ENCODE data around the gene AUH. TPM values are rescaled to one million over a fixed set of nuclear protein-coding genes. Genes with fewer than 3 reads are reported as not detected.
A peak's percentile ranks its signal among the peaks of the same experiment; 100 is the strongest.
"Not testable (repeated sequence)": the region's sequence is repeated elsewhere in the genome, so short reads cannot be mapped to it uniquely, and the experiment has no call there.

The AUH gene
- total RNA-seq, 4 donors from 2014 or later, result 37.1 to 59.9 (median 49.7) TPM

GRCh38 chr9:91202736-91203283 is 158.9 kb downstream of the AUH start:
- Histone ChIP-seq H3K27me3 (no peaks in the 10 kb centered on the region), H3K4me3 (no peak overlapping the region), H3K36me3 (no peaks in the 10 kb centered on the region), H3K9me3 (no peaks in the 10 kb centered on the region), H3K27ac (no peak overlapping the region), H3K4me1 (peaks cover 3 to 19% (median 9%) of the 10 kb centered on the region in 4 donors)
- TF ChIP-seq CTCF (IDR thresholded peaks at IDR 0.05) (no peak), POLR2A (IDR thresholded peaks at IDR 0.05) (no peak)
- DNase-seq, result no peak

- Histone ChIP-seq H3K4me3 (no peak overlapping the region), H3K4me1 (peaks cover 0 to 21% (median 2%) of the 10 kb centered on the region in 4 donors), H3K27ac (no peak overlapping the region), H3K36me3 (no peaks in the 10 kb centered on the region), H3K9me3 (no peaks in the 10 kb centered on the region), H3K27me3 (no peaks in the 10 kb centered on the region)
- no peak for DNase-seq
- no peak for TF ChIP-seq POLR2A (IDR thresholded peaks at IDR 0.05)
- no peak for TF ChIP-seq CTCF (IDR thresholded peaks at IDR 0.05)
Observed at GRCh38 chr9:91200692-91201336, 160.9 kb downstream of the AUH start.

- no peaks in the 10 kb centered on the region for H3K9me3 ChIP-seq
- no peak for DNase-seq
- TF ChIP-seq CTCF (IDR thresholded peaks at IDR 0.05), result no peak
- no peak for TF ChIP-seq POLR2A (IDR thresholded peaks at IDR 0.05)
- H3K4me3 ChIP-seq, result no peak overlapping the region
- peak overlapping the region in 3 of 4 donors; percentile 11 to 44 (median 21) for H3K27ac ChIP-seq
- no peaks in the 10 kb centered on the region for H3K36me3 ChIP-seq
- no peaks in the 10 kb centered on the region for H3K27me3 ChIP-seq
- H3K4me1 ChIP-seq, result peaks cover under 1 to 30% (median 3%) of the 10 kb centered on the region in 4 donors
Observed at GRCh38 chr9:91199739-91200497, 161.8 kb downstream of the AUH start.

GRCh38 chr9:91198881-91199280 is 162.8 kb downstream of the AUH start:
- H3K27me3 ChIP-seq, DNase-seq, H3K9me3 ChIP-seq, H3K4me3 ChIP-seq, H3K36me3 ChIP-seq: not testable (repeated sequence)
- H3K4me1 ChIP-seq, result peaks cover 6 to 37% (median 10%) of the 10 kb centered on the region in 4 donors
- H3K27ac ChIP-seq, result peak overlapping the region in 2 of 4 donors; percentile 97 to 98

- Histone ChIP-seq H3K4me1 (peaks cover 7 to 37% (median 11%) of the 10 kb centered on the region in 4 donors), H3K27me3 (no peaks in the 10 kb centered on the region), H3K27ac (peak overlapping the region in 3 of 4 donors; percentile 50 to 98 (median 97)), H3K9me3 (no peaks in the 10 kb centered on the region), H3K36me3 (no peaks in the 10 kb centered on the region), H3K4me3 (no peak overlapping the region)
- TF ChIP-seq CTCF (IDR thresholded peaks at IDR 0.05), result no peak
- TF ChIP-seq POLR2A (IDR thresholded peaks at IDR 0.05), result no peak
- no peak for DNase-seq
Observed at GRCh38 chr9:91198405-91198804, 163.3 kb downstream of the AUH start.

Data from Peyer's patch (tissue), 4 donors.